Measurements from ENCODE around the gene CERS6.
"Not testable (repeated sequence)": the region's sequence is repeated elsewhere in the genome, so short reads cannot be mapped to it uniquely, and the experiment has no call there.

The CERS6 gene

GRCh38 chr2:168787098-168787781, 331.2 kb downstream of the CERS6 start:
- no peak for DNase-seq

DNA sequence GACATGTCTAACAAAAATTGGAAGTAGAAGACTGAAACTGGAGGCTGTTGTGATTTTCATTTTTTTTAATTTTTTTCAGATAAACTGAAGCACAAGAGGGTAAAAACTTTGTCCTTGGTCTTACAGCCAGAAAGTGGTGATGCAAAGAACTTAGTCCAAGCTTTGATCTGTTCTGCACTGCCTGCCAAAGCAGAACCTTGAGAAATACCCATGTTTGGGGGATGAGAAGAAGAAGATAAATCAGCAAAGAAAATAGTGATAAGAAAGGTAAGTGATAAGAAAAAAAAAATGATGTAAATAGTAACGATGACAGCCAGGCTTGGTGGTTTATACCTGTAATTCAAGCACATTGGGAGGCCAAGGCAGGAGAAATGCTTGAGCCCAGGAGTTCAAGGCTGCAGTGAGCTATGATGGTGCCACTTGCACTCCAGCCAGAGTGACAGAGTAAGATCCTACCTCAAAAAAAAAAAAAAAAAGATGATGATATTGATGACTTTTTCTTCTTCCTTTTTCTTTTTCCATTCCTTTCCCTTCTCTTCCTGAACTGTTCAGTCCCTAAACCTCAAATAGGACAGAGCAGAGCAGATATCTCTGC, 331.8 kb downstream of the CERS6 start:
- DNase-seq = no peak

DNA sequence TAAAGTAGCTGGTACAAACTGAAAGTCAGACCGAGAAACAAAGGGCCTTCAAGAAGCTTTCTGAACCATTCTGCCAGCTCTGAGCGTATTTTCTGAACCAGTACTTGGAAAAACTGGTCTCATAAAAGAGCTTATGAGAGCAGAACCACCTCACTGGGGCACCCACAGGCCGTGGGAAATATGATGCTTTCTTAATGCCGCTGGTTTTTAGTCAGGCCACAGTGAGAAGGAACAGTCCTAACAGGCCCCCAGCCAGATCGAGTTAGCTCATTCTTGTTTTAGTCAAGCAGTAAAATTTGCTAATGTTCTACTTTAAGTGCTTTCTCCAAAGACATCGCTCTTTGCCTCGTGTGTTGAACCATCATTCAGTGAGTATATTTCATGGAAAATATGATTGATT, 333.7 kb downstream of the CERS6 start:
- no peak for DNase-seq

GRCh38 chr2:168790226-168790902, 334.3 kb downstream of the CERS6 start:
- no peak for DNase-seq

- DNase-seq = not testable (repeated sequence)
Measured at GRCh38 chr2:168791140-168791539, 335.1 kb downstream of the CERS6 start.

DNA sequence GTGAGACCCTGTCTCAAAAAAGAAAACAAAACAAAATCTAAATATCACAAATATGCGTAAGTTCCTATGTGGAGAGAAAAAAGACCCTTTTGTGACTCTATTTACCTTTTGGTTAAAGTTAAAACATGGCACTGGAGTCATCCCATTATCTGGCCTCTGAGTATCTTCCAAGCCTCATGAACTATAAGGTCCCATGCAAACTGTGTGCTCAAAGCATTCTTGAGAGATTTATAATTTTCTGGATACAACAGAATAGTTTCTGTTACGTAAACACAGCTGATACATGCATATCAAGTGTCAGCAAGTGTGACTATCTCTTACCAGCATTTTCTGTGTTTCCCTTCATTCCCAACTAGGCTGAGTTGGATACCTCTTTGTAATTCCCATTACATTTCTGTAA, 337.5 kb downstream of the CERS6 start:
- no peak for DNase-seq

DNA sequence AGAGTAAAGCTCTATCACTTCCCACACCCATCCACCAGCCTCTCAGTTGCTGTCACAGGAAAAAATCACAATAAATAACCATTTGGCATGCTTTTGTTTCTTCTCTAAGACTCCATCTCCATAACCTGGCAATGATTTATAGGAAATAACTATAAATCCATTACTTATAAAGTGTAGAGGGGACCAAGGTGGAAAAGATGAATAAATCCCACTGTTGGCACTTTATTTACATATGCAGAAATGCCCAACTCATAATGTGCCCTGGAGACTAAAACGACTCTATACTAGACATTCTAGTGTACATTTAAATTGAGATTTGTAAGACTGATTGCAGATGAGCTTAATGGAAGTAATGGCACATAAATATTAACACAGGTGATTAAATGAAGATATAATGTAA, 338.9 kb downstream of the CERS6 start:
- no peak for DNase-seq

GRCh38 chr2:168796090-168796577, 340.1 kb downstream of the CERS6 start:
- DNase-seq = no peak

DNA sequence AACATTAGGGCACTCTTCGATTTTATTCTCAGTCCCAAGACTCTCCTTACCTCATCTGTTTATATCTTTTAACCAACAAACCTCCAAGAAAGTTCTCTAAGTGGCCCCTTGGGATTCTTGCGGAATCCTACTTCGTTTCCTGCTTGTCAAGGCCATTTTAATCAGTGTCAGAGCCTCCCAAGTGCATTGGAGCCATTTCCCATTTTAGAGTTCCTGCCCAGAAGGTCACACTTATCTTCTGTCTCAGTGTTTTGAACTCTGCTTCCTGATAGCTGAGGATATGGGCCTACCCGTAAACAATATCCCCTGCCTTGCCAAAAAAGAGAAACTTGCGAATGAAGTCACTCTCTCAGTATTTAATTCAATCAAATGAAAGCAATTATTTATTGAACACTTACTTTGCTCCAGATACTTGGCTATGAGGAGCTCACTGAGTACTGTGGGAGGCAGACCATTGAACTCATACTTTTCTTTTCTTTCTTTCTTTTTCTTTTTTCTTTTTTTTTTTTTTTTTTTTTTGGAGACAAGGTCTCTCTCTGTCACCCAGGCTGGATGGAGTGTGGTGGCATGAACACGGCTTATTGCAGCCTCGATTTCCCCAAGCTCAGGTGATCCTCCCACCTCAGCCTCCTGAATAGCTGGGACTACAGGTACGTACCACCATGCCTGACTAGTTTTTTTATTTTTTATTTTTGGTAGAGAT, 340.7 kb downstream of the CERS6 start:
- no peak for DNase-seq

GRCh38 chr2:168797286-168797655, 341.2 kb downstream of the CERS6 start:
- no peak for DNase-seq

DNA sequence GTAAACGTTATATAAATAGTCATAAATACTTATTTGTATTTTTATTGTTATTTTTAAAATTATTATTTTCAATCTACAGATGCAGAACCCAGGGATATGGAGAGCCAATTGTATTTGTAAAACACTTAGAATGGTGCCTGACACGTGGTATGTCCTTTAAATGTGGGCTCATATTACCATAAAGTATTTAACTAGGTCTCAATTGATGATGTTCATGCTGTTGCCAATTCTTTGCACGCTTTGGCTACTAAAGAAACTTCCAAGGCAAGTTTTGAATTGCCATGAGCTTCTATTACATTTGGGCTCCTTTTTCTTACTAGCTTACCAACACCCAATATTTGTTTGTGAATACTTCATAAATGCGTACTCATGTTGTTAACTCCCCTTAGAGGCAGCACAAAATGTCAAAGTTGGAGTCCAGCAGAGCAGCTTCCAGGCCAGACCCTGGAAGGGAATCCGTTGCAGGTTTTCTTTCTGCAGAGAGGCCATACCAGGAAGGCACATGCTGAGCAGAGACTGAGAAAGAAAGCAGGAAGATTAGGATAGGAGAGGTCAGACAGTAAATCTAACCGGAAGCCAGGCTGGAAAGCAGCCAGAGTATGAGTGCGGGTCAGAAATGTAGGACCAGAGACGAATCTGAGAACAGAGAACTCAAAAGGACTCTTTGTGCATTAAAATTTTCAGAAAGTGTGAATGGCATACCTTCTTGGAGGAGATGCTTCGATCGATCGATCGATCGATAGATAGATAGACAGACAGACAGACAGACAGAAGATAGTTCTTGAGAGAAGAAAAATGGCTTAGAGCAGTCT, 342.2 kb downstream of the CERS6 start:
- DNase-seq = no peak

GRCh38 chr2:168798888-168799410, 342.9 kb downstream of the CERS6 start:
- DNase-seq = no peak

- DNase-seq = no peak
Measured at GRCh38 chr2:168801471-168801870, 345.4 kb downstream of the CERS6 start.

DNA sequence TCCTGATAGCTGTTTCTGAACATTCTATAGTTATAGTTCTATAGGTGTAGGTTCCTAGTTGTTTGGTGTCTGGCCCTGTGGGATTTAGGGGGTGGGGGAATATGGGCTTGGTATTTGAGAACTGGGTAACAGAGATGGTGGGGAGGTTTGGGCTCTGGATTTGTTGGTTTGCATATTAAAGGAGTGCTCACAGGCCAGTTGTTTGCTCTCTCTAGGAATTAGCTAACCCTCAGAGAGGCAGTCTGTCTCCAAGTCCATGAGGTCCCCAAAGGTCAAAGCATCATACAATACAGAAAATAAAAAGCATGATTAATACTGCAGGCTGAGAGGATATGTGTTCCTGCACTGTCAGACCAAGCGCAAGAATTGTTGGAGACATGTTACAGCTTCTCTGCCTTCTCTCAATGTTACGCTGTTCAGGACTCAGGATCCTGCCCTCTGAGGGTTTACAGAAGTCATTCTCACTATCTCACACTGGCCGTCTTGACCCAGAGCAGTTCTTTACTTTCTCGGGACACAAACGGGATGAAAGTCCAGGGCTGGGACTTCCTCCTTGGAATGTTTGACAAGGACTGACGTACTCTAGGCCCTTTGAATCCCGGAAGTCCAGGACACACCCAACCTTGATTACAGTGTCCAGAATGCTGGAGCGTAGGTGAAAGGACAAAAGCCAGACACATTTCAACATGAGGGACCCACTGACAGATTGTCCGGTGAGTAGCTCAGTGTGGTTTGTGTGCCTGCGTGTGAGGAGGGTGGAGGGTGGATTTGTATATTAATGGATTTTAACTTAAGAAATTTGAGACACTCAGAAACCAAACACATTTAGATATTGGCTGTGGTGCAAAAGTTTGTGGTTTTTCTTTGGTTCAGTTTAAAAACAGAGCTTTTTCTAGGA, 346.1 kb downstream of the CERS6 start, which contains the start of gene NOSTRIN:
TSS of gene NOSTRIN (plus strand) at position 677 of the 898 bp plus-strand sequence. CDS start at position 687, 10 bp downstream.
- no peak for DNase-seq

GRCh38 chr2:168802859-168803725, 347.0 kb downstream of the CERS6 start:
- no peak for DNase-seq

DNA sequence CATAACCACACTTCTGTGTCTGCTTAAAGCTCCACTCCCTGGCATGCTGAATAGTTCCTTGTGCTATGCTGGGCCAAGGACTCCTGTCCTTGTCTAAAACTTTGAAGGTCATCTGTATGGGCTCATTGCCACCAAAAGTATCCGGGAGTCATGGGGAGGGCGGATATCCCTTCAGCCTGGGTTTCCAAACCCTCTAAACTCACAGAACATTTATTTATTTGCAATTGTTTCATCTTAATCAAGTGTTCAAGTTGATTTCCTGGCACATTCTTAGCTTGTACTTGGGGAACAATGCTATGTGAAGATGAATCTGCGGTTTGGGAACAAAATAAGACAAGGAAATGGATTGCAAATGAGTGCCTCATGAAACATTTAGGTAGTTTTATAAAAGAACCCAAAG, 348.1 kb downstream of the CERS6 start:
- DNase-seq = no peak

DNA sequence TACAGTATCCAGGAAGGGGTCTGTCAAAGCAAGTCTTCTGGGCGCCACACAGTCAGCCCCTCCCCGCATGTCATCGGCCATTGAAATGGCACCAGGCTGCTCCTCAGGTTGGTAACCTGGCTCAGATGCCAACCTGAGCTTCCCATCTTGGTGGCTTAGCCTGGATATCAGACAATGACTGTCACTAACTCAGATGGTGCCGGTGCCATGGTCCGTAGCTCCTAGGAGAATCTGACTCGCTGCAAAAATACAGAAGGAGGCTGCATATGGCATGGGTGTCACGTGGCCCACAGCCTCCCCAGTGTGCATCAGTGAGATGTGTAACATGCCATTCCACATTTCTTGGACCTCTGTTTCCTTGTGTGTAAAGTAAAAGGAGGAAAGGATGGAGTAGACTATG, 349.5 kb downstream of the CERS6 start:
- no peak for DNase-seq

DNA sequence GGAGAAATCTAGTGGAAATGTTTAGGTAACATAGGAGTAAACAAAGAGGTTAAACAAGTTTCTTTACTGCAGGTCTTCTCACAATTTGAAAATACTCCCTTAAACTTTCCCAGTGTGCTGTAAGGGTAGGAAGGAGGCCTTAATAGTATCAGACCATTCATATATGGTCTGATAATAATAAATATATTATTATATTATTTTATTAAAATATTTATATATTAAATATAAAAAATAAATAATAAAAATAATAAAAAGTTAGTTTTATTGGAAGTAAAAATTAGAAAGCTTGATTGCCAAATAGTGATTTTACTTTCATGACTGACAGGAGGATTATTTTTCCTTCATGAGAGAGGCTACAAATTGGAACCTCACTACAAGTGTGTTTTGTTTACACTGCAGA, 353.5 kb downstream of the CERS6 start:
- DNase-seq = no peak

- no peak for DNase-seq
Measured at GRCh38 chr2:168810235-168810634, 354.2 kb downstream of the CERS6 start.

GRCh38 chr2:168811696-168812095, 355.6 kb downstream of the CERS6 start:
- no peak for DNase-seq
